ENCODE results near the gene FAM200C. TPM values are rescaled to one million over a fixed set of nuclear protein-coding genes. Genes with fewer than 3 reads are reported as not detected.

The FAM200C gene
- total and polyA plus RNA-seq, 2 donors (not counting 1 experiment from before 2014, with no cell fraction given): 4.0 to 5.3 TPM

GRCh38 chr5:160382346-160382745 lies 17.5 kb downstream of the FAM200C start:
- no peak overlapping the region for H2AFZ ChIP-seq (ENCODE audit: low read length)

GRCh38 chr5:160380041-160380440 lies 19.8 kb downstream of the FAM200C start:
- no peak overlapping the region for H3K4me2 ChIP-seq (ENCODE audit: extremely low read depth, insufficient read depth, low read length)
- H4K20me1 ChIP-seq (ENCODE audit: control insufficient read depth, extremely low read depth, insufficient read depth, low read length): no peaks in the 10 kb centered on the region
- no peaks in the 10 kb centered on the region for H3K27me3 ChIP-seq (ENCODE audit: control insufficient read depth, insufficient read depth, low read length)
- TF ChIP-seq EZH2 (IDR thresholded peaks at IDR 0.05; ENCODE audit: low read length, missing control alignments) (no peak), CTCF (conservative IDR thresholded peaks at IDR 0.05 in 1 of 2, IDR thresholded peaks at IDR 0.05 in 1 of 2; ENCODE audit: low read depth in 1 of 2, low read length in 2 of 2) (no peak)
- H3K9ac ChIP-seq (ENCODE audit: insufficient read depth, low read length): no peak overlapping the region
- DNase-seq (ENCODE audit: low read depth in 2 of 2): no peak
- no peak overlapping the region for H3K27ac ChIP-seq (ENCODE audit: insufficient read depth, low read length)
- H3K4me3 ChIP-seq (replicated peaks in 1 of 4; ENCODE audit: control extremely low read depth in 1 of 4, insufficient read depth in 1 of 4, low read depth in 3 of 4, low read length in 4 of 4): no peak overlapping the region
- H3K79me2 ChIP-seq (ENCODE audit: control insufficient read depth, insufficient read depth, low read length): no peaks in the 10 kb centered on the region
- no peaks in the 10 kb centered on the region for H3K4me1 ChIP-seq (ENCODE audit: control insufficient read depth, extremely low read depth, insufficient read depth, low read length)
- no peak overlapping the region for H2AFZ ChIP-seq (ENCODE audit: low read length)
- H3K9me3 ChIP-seq (ENCODE audit: control insufficient read depth, insufficient read depth, low read depth, low read length): no peaks in the 10 kb centered on the region
- no peaks in the 10 kb centered on the region for H3K36me3 ChIP-seq (ENCODE audit: control insufficient read depth, insufficient read depth, low read length)

More at GRCh38 chr5:160382346-160382745, 17.5 kb downstream of the FAM200C start:
- Histone ChIP-seq H3K36me3 (ENCODE audit: control insufficient read depth, insufficient read depth, low read length) (no peaks in the 10 kb centered on the region), H3K9me3 (ENCODE audit: control insufficient read depth, insufficient read depth, low read depth, low read length) (no peaks in the 10 kb centered on the region), H4K20me1 (ENCODE audit: control insufficient read depth, extremely low read depth, insufficient read depth, low read length) (no peaks in the 10 kb centered on the region), H3K4me1 (ENCODE audit: control insufficient read depth, extremely low read depth, insufficient read depth, low read length) (no peaks in the 10 kb centered on the region), H3K4me2 (ENCODE audit: extremely low read depth, insufficient read depth, low read length) (no peak overlapping the region), H3K27me3 (ENCODE audit: control insufficient read depth, insufficient read depth, low read length) (no peaks in the 10 kb centered on the region), H3K79me2 (ENCODE audit: control insufficient read depth, insufficient read depth, low read length) (no peaks in the 10 kb centered on the region), H3K27ac (ENCODE audit: insufficient read depth, low read length) (no peak overlapping the region), H3K9ac (ENCODE audit: insufficient read depth, low read length) (no peak overlapping the region), H3K4me3 (replicated peaks in 1 of 4; ENCODE audit: control extremely low read depth in 1 of 4, insufficient read depth in 1 of 4, low read depth in 3 of 4, low read length in 4 of 4) (no peak overlapping the region)
- no peak for DNase-seq (ENCODE audit: low read depth in 2 of 2)
- TF ChIP-seq CTCF (conservative IDR thresholded peaks at IDR 0.05 in 1 of 2, IDR thresholded peaks at IDR 0.05 in 1 of 2; ENCODE audit: low read depth in 1 of 2, low read length in 2 of 2): no peak
- TF ChIP-seq EZH2 (IDR thresholded peaks at IDR 0.05; ENCODE audit: low read length, missing control alignments): no peak

- no peak for DNase-seq (ENCODE audit: low read depth in 2 of 2)
Observed at GRCh38 chr5:160379511-160379910, 20.3 kb downstream of the FAM200C start.

More at GRCh38 chr5:160379511-160379910, 20.3 kb downstream of the FAM200C start:
- TF ChIP-seq CTCF (conservative IDR thresholded peaks at IDR 0.05 in 1 of 2, IDR thresholded peaks at IDR 0.05 in 1 of 2; ENCODE audit: low read depth in 1 of 2, low read length in 2 of 2): no peak
- TF ChIP-seq EZH2 (IDR thresholded peaks at IDR 0.05; ENCODE audit: low read length, missing control alignments): no peak
- Histone ChIP-seq H3K4me1 (ENCODE audit: control insufficient read depth, extremely low read depth, insufficient read depth, low read length) (no peaks in the 10 kb centered on the region), H3K4me3 (replicated peaks in 1 of 4; ENCODE audit: control extremely low read depth in 1 of 4, insufficient read depth in 1 of 4, low read depth in 3 of 4, low read length in 4 of 4) (no peak overlapping the region), H2AFZ (ENCODE audit: low read length) (no peak overlapping the region), H4K20me1 (ENCODE audit: control insufficient read depth, extremely low read depth, insufficient read depth, low read length) (no peaks in the 10 kb centered on the region), H3K4me2 (ENCODE audit: extremely low read depth, insufficient read depth, low read length) (no peak overlapping the region), H3K79me2 (ENCODE audit: control insufficient read depth, insufficient read depth, low read length) (no peaks in the 10 kb centered on the region), H3K9ac (ENCODE audit: insufficient read depth, low read length) (no peak overlapping the region), H3K36me3 (ENCODE audit: control insufficient read depth, insufficient read depth, low read length) (no peaks in the 10 kb centered on the region), H3K9me3 (ENCODE audit: control insufficient read depth, insufficient read depth, low read depth, low read length) (no peaks in the 10 kb centered on the region), H3K27me3 (ENCODE audit: control insufficient read depth, insufficient read depth, low read length) (no peaks in the 10 kb centered on the region), H3K27ac (ENCODE audit: insufficient read depth, low read length) (no peak overlapping the region)

All from fibroblast of lung (primary cell).